Vein endothelial cell (primary cell): ENCODE data around the gene ALDH18A1. TPM values are rescaled to one million over a fixed set of nuclear protein-coding genes. Genes with fewer than 3 reads are reported as not detected.

Experiments
- total RNA-seq: library from RNA; depleted of rRNA; stranded (reverse); fragments of >200 nt; gene quantifications from 2 replicates; pipeline ENCODE4 v1.2.3, GENCODE V29; 2012

The ALDH18A1 gene
- total RNA-seq, result 82.6 and 92.1 TPM in 2 replicates

DNA sequence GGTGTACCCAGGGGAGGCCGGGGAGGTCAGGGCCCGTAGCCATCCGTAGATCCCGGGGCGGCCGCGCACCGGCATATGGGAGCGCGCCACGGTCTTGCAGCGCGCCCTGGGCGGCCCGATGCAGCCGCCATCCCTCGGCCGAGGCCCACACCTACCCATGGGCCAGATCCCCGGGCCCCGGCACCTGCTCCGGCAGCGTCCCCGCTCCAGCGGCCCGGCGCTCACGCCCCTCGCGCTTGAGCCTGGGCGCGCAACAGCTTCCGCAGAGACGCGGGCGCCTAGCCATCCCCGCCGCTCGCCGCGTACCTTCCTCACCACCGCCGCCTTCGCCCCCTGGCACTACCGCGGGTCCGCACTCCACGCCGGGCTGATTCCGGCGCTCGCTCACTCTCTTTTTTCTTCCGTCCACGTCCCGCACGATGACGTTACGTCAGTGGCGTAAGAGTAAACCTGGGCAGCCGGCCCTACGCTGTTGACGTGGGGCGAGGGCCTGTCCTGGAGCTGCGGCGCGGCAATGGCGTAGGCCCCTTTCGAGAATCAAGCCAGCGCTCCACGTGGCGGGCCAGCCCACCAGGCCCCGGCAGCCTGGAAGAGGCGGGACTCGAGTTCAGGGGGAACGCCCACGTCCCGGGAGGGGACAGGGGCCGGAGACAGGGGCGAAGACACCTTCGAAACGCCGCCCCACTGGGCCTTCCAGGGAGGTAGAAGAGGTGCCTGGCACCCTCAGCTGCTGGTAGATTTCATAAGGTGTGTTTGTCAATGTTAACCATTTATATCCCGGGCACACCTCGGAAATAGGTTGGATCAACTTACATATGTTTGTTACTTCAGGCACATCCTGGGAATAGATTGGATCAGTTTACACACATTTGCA lies at the start of gene ALDH18A1:
ALDH18A1 (minus strand) TSS at position 421 of the 874 bp plus-strand sequence. CDS start 3,334 bp downstream, outside the sequence.

GRCh38 chr10:95693668-95694534 lies 37.4 kb upstream of the ALDH18A1 start, which contains the start of gene TCTN3:
TSS of gene TCTN3 (minus strand) at chr10:95693927. CDS start at chr10:95693899, 28 bp downstream.

GRCh38 chr10:95561177-95561863 lies 95.2 kb downstream of the ALDH18A1 start, which contains the start of gene SORBS1:
TSS of gene SORBS1 (minus strand) at chr10:95561371. CDS start at chr10:95441135, 120,236 bp downstream.

Other genes starting within 250 kb of the ALDH18A1 start
- 1.1 and 1.6 TPM in 2 replicates for gene SORBS1, start 95.3 kb downstream of the ALDH18A1 start, total RNA-seq
- 28.7 and 32.6 TPM in 2 replicates for gene TCTN3, start 37.2 kb upstream of the ALDH18A1 start, total RNA-seq
- 40.5 and 41.2 TPM in 2 replicates for gene ENTPD1, start 99.5 kb upstream of the ALDH18A1 start, total RNA-seq